Fibroblast of villous mesenchyme (primary cell): ENCODE measurements around the gene RUNX2. TPM values are rescaled to one million over a fixed set of nuclear protein-coding genes. Genes with fewer than 3 reads are reported as not detected.

Experiments used
- DNase-seq: peaks from one replicate; pipeline ENCODE4 v3.0.0-alpha.2; 2010; ENCODE audit warnings: low read depth
- H3K4me3 ChIP-seq: 2 replicates; pipeline ENCODE4 v1.5.1; 2011; ENCODE audit warnings: low read depth, mild to moderate bottlenecking, low read length
- total RNA-seq: library from RNA; depleted of rRNA; stranded (reverse); fragments of >200 nt; gene quantifications from 2 replicates; pipeline ENCODE4 v1.2.3, GENCODE V29; 2012
- TF ChIP-seq, protein P1 (sequence below): IDR thresholded peaks from 2 replicates; pipeline ENCODE4 v1.5.1; 2012; ENCODE audit warnings: low read depth, mild to moderate bottlenecking, low read length; ENCODE audit not compliant: insufficient read depth

Gene RUNX2
- total RNA-seq, 1 donor, result 8.6 TPM

DNA sequence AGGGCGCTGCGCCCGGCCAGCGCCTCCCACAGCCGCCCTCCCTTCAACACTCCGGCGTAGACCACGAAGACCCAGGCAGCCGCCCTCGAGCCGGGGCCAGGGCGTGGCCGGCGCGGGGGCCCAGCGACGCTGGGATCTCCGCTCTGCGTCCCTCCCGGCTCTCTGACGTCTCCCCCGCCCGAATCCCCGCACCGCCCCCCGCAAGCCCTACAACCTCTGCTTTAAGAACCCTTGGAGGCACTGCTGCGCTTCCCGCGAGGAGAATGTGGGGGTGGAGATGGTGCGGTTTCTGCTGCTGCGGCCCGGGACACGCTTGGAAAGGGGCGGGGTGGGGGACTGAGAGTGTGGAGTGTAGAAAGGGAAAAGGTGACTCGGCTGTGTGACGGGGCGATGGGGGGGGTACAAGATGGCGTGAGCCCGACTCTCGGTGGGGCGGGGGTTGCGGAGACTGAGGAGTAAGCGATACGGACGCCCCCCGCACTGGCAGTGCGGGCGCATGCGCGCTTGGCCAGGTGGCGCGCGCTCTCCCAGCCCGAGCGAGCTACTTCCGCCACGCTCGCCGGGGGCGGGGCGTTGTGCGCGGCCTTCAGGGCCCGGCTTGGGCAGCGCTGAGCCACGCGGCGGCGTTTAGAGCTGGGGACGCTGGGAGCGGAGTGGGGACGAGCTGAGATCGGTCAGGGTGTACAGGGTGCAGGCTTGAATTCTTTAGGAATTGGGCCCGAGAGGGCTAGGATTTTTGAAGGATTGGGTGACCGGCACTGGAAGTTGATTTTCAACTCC is 49.6 kb downstream of the RUNX2 start, which contains the start of gene SUPT3H:
Gene SUPT3H, minus strand, starts transcription at position 381 of the 780 bp plus-strand sequence.
- TF ChIP-seq, protein P1, sequence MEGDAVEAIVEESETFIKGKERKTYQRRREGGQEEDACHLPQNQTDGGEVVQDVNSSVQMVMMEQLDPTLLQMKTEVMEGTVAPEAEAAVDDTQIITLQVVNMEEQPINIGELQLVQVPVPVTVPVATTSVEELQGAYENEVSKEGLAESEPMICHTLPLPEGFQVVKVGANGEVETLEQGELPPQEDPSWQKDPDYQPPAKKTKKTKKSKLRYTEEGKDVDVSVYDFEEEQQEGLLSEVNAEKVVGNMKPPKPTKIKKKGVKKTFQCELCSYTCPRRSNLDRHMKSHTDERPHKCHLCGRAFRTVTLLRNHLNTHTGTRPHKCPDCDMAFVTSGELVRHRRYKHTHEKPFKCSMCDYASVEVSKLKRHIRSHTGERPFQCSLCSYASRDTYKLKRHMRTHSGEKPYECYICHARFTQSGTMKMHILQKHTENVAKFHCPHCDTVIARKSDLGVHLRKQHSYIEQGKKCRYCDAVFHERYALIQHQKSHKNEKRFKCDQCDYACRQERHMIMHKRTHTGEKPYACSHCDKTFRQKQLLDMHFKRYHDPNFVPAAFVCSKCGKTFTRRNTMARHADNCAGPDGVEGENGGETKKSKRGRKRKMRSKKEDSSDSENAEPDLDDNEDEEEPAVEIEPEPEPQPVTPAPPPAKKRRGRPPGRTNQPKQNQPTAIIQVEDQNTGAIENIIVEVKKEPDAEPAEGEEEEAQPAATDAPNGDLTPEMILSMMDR, result peak; percentile 22
- H3K4me3 ChIP-seq, result peak within 1 kb of the TSS; percentile 88
- DNase-seq, result peak; percentile 92

DNA sequence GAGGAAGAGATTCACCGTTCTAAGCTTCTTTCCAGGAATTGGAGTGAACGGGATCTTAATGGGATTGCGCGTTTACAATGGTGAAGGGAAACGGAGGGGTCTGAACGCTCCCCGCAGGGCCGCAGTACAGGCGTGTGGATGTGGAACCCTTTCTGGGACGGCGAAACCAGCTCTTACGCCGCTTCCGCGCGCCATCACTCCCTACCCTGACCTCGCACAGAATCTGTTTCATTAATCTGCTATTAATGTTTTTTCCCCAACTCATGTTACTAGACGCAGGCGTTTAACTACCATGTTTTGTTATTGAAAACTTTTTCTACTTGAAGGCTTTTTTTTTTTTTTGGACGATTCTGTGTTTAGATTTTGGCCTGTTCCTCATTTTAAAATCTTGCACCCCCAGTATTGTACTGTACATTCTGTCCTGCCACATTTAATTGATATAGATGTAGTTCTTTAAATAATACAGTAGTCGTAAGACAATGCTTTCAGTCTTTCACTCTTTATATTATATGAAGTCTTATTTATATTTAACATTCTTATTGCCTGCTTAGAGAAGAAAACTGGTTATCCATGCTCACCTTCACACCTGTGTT is 50.3 kb downstream of the RUNX2 start:
- TF ChIP-seq, protein P1, result peak; percentile 1
- peak; percentile 72 for DNase-seq
- peak overlapping the region; percentile 88 for H3K4me3 ChIP-seq

DNA sequence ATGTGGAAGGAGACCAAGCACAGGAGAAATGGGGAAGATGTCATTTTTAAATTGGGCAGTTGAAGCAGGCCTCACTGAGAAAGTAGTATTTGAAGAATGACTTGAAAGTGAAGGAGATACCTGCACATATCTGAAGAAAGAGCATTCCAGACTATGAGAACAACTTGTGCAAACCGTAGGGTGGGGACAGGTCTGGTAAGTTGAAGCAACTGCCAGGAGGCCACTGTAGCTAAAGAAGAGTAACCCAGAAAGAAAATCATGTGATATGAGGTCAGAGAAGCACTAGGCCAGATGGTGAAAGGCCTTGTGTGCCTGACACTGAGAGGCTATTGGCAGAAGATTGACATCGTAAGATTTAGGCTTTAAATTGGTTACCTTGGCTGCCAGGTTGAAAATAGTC is 54.3 kb downstream of the RUNX2 start:
- no peak overlapping the region for H3K4me3 ChIP-seq
- TF ChIP-seq, protein P1, result no peak
- no peak for DNase-seq

DNA sequence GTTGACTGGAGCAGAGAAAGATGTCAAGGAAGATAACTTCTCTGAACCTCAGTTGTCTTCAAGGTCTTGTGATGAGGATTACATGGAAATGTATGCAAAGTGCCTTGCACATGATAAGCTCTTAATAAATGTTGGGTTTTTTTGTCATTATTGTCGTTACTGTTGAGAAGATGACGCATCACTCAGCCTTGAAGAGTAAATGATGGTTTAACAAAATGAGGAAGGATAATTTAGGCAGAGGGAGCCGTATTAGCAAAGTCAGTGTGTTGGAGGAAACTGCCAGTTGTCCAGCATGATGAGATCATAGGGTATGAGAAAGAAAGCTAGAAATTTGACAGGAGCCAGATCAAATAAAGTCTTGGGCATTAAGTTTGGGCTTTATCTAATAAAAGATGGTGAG is 58.4 kb downstream of the RUNX2 start:
- TF ChIP-seq, protein P1, result no peak
- DNase-seq, result no peak
- no peak overlapping the region for H3K4me3 ChIP-seq

DNA sequence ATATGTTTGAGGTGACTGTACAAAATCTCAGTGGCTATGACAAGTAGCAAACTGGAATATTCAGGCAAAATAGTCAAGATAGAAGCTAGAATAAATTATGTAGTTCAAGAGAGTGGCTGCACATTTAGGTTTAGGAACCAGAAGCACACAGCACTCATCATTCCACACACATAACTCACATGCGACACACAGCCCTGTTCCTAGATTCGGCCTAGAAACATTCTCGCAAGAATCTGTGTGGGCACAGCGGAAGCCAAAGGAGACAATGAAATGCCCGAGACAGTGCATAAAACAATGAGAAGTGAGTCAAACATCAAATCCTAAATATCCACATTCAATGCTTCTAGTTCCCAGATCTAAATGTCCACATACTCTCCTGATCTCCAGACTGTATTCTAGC is 59.1 kb downstream of the RUNX2 start:
- H3K4me3 ChIP-seq, result no peak overlapping the region
- no peak for DNase-seq
- TF ChIP-seq, protein P1, result no peak

DNA sequence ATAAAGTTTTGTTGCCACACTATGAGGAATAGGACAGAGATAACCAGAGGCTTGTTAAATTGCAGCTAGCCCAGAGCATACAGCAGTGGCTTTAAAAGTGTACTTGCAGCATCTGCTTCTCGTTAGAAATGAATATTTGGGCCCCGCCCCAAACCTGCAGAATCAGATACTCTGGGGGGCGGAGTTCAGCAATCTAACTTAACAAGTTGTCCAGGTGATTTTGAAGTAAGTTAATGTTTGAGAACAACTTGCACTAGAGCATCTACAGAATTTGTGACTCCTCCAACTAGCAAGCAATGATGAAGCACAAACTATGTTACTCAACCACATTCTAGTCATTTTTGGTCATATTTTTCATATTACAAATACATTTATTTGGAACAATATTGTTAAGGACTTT is 60.2 kb downstream of the RUNX2 start:
- TF ChIP-seq, protein P1, result no peak
- peak; percentile 23 for DNase-seq
- H3K4me3 ChIP-seq, result no peak overlapping the region
